HG03097 (cell line): ENCODE measurements around the gene UTF1.
"Not testable (repeated sequence)": the region's sequence is repeated elsewhere in the genome, so short reads cannot be mapped to it uniquely, and the experiment has no call there.

Source experiments
- ATAC-seq: cut with Tn5 transposase; IDR thresholded peaks from one replicate; pipeline ENCODE4 v1.9.1; 2021; ENCODE audit not compliant: unreplicated experiment, low FRiP score

The UTF1 gene

DNA sequence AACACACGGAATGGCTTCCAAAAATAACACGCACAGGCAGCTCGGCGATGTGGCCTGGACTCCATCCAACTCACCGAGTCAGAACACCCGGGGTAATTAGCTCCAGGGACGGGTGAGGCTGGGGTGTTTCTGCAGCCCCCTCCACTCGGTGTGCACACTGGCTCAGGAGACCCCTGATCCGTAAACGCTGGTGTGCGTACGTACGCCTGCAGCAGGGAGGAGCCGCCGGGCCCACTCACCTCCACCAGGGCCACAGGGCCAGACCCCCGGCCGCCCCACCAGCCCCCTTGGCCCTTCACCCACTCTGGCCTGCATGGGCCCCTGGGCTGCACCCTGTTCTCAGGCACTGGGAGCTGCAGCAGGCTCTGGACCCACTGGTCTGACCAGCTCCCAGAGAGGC lies 22.4 kb upstream of the UTF1 start:
- ATAC-seq, result no peak

DNA sequence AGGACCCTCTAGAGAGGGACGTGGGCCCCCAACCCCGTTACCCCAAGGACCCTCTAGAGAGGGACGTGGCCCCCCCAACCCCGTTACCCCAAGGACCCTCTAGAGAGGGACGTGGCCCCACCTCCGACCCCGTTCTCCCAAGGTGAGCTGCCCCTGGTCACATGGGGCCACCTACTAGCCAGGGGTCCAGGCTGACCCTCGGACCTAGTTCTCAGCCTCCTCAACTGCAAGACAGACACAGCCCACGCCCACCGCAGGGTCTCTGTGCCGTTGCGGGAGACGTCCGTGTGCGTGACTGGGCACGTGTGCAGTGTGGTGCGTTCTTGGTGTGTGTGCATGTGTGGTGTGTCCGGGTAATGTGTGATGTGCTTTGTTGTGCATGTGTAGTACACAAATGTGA lies 21.6 kb upstream of the UTF1 start:
- no peak for ATAC-seq

DNA sequence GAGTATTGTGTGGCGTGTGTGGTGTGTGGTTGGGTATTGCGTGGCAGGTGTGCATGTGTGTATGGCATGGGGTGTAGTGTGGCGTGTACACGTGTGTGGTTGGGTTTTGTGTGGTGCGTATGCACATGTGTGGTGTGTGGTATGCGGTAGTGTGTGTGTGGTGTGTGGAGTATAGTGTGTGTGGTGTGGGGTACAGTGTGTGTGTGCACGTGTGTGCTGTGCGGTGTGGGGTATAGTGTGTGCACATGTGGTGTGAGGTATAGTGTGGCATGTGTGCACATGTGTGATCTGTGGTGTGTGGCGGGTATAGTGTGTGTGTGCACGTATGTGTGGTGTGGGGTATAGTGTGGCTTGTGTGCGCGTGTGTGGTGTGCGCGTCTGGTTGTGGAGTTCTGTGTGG lies 20.9 kb upstream of the UTF1 start:
- ATAC-seq, result no peak

DNA sequence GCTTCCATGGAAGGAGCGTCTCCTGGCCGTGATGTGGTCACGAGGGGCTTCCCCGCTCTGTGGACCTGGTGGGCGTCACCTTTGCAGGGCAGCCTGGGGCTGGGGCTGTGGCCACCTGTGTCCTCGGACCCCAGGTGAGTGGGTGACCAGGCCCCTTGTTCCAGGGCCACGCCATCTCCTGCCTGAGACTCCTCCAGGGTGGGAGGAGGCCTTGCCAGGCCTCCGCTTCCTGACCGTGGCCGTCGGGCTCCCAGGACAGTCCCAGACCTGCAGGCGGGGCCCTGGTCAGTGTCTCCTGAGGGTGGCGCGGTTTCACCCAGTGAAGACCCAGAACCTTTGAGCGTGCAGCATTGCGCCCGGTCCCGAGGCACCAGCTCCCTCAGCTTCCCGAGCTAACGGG lies 20.4 kb upstream of the UTF1 start:
- ATAC-seq, result no peak

DNA sequence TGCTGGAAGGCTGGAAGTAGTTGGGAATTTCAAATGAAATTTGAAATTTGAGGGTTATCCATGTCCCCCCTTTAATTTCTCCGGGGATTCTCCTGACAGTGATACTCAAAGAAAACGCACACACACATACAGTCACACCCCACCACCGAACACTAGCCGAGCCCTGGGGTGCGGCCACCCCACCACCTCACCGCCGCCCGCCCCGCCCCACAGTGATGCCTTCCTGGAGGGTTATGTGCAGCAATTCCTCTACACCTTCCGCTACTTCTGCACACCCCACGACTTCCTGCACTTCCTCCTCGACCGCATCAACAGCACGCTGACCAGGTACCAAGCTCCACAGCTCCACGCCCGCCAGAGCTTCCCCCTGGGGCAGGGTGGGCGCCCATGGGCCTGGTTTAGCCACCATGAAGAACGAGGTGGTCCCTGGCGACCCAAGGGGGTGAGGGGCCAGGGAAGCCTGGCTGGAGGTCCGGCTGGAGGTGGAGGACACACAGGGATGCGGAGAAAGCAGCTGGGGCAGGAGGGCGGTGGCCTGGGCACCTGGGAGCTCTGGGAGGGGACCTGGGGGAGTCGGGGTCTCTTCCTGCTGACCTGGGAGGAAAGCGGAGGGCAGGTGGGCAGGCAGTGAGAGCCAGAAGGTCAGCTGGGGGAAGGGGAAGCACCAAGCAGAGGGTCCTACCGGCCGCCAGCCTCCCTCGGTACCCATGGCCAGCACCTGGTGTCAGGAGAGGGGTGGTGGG lies 19.4 kb upstream of the UTF1 start:
- no peak for ATAC-seq

DNA sequence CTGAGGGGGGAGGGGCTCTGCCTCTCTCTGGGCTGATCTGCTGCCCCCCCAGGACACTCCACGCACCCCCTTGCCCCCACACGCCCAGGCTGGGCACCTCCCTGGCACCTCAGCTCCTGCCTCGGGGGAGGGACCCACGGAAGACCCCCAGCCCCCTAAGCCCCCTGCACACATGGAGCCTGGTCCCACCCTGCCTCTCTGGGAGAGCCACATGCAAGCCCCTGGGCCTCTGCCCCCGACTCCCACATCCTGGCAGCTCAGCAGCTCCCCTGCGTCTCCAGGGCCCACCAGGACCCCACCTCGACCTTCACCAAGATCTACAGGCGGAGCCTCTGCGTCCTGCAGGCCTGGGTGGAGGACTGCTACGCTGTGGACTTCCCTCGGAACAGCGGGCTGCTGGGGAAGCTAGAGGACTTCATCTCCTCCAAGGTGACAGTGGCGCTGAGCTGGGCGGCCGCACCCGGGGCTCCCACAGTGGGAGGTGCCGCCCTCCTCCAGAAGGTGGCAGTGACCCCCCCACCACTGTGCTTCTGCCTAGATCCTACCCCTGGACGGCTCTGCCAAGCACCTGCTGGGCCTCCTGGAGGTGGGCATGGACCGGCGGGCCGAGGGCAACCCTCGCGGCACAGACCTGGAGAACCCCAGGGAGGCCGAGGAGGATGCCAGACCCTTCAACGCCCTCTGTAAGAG lies 18.7 kb upstream of the UTF1 start:
- ATAC-seq, result no peak

DNA sequence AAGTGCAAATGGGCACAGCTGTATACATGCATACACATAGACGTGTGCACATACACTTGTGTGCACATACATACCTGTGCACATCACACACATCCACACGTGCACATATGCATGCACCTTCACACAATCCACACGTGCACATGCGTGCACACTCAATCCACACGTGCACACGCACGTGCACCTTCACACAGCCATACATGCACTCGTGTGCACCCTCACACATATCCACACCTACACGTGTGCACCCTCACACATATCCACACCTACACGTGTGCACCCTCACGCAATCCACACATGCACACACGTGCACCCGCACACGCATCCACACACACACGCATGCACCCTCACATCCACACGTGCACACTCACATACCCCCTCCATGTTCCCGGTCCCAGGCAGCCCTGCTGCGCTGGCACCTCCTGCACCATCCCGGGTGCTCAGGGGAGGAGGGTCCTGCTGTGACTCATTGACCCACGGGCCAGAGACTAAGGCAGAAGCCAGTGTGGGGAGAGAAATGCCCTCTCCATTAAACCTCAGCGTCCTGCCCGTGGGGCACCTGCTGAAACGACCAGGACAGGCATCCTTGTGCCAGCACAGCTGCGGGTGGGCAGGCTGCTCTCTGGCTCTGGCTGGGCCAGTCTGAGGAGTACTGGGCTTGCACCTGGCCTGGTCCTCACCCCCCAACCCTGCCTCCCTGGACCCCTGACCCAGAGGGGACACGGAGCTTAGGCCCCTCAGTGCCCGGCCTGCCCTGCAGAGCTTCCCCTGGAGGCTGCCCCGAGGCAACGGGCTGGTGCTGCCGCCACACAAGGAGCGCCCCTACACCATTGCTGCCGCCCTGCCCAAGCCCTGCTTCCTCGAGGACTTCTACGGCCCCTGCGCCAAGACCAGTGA lies 17.8 kb upstream of the UTF1 start:
- no peak for ATAC-seq

DNA sequence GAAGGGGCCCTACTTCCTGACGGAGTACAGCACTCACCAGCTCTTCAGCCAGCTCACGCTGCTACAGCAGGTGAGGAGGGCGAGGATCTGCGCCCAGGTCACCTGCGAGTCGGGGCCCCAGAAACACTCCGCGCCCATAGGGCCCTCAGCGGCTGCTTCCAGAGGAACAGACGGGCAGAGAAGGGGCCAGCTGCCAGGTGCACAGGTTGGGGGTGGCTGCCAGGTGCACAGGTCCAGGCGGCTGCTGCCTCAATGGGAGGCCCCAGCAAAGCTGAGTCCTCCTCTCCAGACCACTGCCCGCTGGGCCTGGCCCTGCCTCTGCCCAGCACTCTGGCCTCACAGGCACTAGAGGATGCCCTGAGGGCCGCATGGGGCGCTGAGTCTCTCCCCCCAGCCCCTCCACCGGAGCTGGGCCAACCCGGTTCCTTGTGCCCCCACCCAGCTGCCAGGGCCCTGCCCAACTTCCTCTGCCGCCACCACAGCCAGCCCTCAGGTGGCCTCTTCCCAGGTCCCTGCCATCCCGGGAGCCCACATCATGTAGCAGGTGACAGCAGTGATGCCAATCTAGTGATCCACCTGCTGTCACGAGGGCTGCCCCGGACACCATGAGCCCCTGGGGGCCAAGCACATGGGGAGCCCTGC lies 17.0 kb upstream of the UTF1 start:
- ATAC-seq, result no peak

DNA sequence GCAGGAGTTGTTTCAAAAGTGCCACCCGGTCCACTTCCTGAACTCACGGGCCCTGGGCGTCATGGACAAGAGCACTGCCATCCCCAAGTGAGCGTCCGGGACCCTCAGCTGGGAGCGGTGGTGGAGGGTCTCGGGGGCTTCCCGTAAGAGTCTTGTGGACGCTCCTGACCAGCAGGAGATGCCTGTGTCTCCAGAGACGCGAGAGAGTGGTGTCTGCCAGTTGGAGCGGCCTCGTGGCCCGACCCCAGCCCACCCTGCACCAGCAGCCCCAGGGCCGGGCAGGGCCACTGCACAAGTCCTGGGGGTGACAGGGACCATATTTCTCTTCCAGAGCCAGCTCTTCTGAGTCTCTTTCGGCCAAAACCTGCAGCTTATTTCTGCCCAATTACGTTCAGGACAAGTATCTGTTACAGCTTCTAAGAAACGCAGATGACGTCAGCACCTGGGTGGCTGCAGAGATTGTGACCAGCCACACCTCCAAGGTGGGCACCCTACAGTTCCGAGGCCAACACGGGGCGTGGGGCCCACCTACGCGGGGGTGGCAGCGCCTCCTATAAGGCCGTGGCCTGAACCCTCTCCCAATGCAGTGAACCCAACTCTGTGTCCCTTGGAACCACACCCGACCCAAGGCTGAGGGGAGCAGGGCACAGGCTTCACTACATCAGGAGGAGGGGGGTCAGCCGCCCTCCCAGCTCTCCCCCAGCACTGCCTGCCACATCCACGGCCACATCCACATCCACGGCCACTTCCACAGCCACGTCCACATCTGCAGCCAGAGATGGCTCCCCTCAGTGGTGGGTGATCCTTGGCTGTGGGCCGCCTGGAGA lies 16.2 kb upstream of the UTF1 start:
- no peak for ATAC-seq

DNA sequence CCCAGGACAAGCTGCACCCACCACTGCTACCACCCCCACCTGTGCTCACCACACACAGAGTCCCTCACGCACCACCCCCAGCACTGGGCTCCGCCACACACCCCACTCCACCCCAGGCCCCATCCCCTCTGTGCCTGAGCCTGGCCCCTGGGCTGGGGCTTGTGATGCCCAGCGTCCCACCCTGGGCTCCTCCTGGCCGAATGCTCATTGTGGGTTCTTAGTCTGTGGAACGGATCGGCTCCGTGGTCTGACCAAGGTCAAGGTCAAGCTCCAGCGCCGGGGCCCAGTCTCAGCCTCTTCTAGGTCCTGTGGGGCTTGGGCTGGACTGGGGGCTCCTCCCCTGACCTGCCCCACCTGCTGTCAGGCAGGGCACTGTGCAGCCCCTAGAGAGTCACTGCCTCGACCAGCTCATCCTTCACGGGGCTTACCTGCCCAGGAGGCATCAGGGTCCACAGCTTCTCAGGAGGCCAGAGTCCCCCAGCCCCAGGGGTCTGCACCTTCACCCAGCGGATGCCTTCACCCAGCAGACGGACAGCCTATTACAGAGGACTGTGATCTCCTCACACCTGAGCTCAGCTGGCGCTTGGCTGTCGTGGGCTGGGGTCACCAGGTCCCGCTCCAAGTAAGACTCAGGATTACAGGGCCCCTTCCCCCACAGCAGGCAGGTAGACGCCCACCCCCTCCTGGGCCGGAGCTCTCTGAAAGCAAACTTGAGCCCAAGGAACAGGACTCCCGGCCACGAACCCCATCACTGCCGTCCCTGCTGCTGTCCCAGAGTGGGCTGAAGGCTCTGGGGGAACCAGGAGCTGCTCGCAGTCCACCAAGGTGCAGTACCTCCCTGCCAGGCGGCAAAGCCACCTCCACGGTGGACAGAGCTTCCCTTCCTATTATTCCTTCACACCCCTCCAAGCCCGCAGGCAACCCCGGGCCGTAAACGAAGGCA lies 15.3 kb upstream of the UTF1 start:
- no peak for ATAC-seq

DNA sequence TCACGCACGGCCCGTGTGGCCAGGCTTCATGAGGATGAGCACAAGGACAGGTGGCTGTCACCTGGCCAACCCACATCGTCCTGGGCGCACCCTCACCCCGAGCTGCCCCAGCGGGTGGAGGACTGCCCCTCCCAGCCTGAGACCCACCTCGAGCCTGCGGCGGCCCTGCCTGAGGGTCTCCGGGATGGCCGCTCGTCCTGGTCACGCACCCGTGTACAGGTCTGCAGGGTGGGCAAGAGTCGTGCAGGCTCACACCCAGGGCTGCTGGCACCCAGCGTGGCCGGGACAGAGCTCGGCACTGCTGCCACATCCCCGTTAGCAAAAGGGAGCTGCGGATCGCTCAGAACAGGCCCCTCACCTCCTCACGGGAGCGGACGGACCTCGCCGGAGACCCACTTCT lies 14.4 kb upstream of the UTF1 start:
- ATAC-seq, result no peak

DNA sequence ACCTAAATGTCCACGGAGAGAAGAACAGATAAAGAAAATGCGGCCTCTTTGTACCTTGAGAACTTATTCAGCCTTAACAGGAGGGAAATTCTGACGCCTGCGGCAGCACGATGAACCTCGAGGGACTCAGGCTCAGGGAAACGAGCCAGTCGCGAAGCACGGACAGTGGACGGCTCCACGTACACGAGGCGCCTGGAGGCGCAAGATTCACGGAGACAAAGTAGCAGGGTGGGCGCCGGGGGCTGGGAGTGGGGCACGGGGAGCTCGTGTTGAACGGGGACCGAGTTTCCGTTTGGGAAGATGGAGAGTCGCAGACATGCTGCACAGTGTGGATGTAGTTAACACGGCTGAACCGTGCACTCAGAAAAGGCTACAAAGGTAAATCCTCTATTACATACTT lies 13.2 kb upstream of the UTF1 start:
- no peak for ATAC-seq

DNA sequence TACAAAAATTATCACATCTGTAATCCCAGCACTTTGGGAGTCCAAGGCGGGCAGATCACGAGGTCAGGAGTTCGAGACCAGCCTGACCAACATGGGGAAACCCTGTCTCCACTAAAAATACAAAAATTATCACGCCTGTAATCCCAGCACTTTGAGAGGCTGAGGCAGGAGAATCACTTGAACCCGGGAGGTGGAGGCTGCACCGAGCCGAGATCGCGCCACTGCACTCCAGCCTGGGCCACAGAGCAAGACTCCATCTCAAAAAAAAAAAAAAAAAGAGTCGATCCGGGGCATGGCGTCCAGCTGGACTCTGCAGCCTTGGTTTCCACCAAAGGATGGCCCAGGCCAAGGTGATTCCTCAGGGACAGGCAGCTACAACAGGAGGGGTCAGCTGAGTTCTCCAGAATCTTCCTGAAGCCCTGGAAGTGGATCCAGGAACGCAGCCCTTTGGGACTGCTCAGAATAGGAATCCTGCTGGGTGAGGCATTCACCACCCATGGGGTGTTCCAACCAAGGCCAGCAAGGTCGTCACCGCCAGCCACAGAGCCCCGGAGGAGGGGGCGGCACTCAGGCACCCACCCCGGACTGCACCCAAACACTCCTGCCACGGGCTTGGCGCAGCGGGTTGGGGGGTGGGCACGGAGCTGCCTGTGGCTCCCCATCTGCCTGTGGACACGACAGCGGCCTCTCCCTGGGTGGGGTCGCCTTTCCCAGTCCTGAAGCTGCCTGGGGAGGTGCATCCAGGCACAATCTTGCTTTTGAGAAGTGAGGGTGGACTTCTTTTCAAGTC lies 12.0 kb upstream of the UTF1 start:
- ATAC-seq, result no peak

DNA sequence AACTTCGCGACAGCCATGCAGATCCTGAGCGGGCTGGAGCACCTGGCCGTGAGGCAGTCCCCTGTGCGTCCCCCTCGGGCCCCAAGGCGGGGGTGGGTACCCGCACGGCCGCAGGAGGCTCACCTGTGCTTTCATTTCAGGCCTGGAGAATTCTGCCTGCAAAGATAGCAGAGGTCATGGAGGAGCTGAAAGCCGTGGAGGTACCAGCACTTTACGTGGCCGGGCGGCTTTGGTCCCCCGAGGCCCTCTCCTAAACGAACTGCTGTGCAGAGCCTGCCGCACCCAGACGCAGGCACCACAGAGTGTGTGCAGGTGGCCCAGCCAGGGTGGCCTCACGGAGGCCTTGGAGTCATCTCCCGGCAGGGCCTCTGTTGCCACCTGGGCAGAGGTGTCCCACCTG lies 11.1 kb upstream of the UTF1 start:
- ATAC-seq, result no peak

DNA sequence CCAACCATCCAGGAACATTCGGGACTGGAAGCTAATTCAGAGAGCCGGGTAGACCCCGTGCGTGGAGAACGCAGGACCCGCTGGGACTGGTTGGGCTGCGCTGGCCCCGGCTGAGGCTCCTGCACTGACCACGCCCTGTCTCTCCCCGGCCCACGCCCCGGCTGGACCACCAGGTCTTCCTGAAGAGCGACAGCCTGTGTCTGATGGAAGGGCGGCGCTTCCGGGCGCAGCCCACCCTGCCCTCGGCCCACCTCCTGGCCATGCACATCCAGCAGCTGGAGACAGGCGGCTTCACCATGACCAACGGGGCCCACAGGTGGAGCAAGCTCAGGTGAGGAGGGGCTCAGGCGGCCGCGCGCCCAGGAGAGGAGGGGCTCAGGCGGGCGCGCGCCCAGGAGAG lies 10.2 kb upstream of the UTF1 start:
- ATAC-seq, result no peak

DNA sequence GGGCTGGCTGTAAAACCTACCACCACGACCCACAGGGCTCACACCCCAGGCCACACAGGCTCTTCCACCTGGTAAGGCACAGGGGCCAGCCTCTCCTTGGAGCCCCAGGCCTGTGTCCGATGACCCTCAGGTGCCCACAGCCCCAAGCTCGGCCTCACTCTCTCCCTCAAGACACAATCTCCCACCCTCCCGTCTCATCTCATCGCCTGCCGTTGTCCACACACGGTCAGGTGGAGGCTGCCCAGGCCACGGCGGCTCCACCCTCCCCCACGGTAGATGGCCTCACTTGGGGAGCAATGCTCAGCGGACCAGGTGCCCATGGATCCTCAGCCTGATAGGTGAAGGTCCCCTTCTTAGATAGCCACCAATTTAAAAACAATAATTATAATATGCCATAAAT lies 8.7 kb upstream of the UTF1 start:
- ATAC-seq, result no peak

DNA sequence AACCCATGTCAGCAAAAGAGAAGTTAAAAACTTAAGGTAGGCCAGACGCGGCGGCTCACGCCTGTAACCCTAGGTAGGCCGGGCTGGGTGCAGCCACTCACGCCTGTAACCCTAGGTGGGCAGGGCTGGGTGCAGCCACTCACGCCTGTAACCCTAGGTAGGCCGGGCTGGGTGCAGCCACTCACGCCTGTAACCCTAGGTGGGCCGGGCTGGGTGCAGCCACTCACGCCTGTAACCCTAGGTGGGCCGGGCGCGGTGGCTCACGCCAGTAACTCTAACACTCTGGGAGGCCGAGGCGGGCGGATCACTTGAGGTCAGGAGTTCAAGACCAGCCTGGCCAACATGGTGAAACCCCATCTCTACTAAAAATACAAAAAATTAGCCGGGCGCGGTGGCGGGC lies 8.3 kb upstream of the UTF1 start:
- ATAC-seq, result not testable (repeated sequence)

DNA sequence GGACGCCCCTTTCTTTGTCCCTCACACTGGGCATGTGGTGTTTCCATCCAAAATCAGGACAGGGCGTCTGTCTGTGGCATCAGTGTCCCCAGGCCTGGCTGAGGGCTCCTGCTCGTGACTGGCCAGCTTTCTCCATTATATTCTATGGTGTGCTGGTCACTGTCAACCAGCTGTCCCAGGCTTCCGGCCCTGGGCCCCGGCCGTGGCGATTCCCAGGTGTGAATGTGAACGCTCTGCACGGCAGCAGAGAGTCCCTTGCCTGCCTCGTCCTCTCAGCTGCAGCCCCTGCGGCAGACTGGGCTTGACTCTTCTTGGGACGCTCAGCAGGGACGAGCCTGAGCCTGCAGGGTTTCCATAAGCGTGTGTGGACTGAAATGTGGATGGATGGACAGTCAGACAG lies 5.9 kb upstream of the UTF1 start:
- ATAC-seq, result no peak
